Spleen (tissue), 7 donors: Measurements from ENCODE around the gene CCDC83.

Experiments used
- POLR2A ChIP-seq, 3 donors: fragments of 450-650 bp; IDR thresholded peaks; one replicate each; pipeline ENCODE4 v1.5.1; 2017; ENCODE audit warnings: antibody characterized with exemption in 3 of 3, mild to moderate bottlenecking in 1 of 3
- TF ChIP-seq, protein P1 (sequence below), 11 experiments: fragments of 200-600 bp in 7 of 11; fragments of 450-650 bp in 4 of 11; sonication (generic) in 4 of 11; IDR thresholded peaks in 8 of 11; conservative IDR thresholded peaks in 3 of 11; 1 replicate in 7 of 11; 2 replicates in 4 of 11; pipeline versions ENCODE4 v1.4.0 to v1.8.0; 2016 to 2021; ENCODE audit warnings: antibody characterized with exemption in 11 of 11, inconsistent platforms in 4 of 11, mild to moderate bottlenecking in 1 of 11
- donor health status: DM: no; HTN: no; CAD: no; lungs with moderate emphysema.
- donor health status: DM: no; HTN: no; CAD: no.
- donor health status: DM: no; HTN: no; CAD: no.

DNA sequence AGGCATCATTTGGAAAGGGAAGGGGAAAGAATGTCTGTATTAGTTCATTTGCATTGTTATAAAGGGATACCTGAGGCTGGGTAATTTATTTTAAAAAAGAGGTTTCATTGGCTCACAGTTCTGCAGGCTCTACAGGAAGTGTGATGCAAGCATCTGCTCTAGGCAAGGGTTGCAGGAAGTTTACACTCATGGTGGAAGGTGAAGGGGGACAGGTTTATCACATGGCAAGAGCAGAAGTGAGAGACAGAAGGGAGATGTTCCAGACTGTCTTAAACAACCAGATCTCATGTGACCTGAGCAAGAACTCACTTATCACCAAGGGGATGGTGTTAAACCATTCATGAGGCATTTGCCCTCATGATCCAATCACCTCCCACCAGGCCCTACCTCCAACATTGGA is 90.6 kb downstream of the CCDC83 start:
- TF ChIP-seq, protein P1, sequence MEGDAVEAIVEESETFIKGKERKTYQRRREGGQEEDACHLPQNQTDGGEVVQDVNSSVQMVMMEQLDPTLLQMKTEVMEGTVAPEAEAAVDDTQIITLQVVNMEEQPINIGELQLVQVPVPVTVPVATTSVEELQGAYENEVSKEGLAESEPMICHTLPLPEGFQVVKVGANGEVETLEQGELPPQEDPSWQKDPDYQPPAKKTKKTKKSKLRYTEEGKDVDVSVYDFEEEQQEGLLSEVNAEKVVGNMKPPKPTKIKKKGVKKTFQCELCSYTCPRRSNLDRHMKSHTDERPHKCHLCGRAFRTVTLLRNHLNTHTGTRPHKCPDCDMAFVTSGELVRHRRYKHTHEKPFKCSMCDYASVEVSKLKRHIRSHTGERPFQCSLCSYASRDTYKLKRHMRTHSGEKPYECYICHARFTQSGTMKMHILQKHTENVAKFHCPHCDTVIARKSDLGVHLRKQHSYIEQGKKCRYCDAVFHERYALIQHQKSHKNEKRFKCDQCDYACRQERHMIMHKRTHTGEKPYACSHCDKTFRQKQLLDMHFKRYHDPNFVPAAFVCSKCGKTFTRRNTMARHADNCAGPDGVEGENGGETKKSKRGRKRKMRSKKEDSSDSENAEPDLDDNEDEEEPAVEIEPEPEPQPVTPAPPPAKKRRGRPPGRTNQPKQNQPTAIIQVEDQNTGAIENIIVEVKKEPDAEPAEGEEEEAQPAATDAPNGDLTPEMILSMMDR (IDR thresholded peaks at IDR 0.05 in 8 of 11, conservative IDR thresholded peaks at IDR 0.05 in 3 of 11): no peak
- TF ChIP-seq POLR2A (IDR thresholded peaks at IDR 0.05): no peak
